ENCODE measurements around the gene MYO9A. TPM values are rescaled to one million over a fixed set of nuclear protein-coding genes. Genes with fewer than 3 reads are reported as not detected.

The MYO9A gene
- total and polyA plus RNA-seq, 10 of the 15 experiments (the other 5 are each of a cell fraction or from before 2014, with no cell fraction given) = 3.3 to 25.3 (median 12.2) TPM

GRCh38 chr15:71975816-71976150 lies 142.2 kb downstream of the MYO9A start (continued):
- no peak for TF ChIP-seq PAX5 (IDR thresholded peaks at IDR 0.05; ENCODE audit: borderline replicate concordance, low read depth, low read length)
- no peak for TF ChIP-seq CBX3 (IDR thresholded peaks at IDR 0.05; ENCODE audit: borderline replicate concordance, low read depth)
- TF ChIP-seq HSF1 (IDR thresholded peaks at IDR 0.05; ENCODE audit: low read depth, low read length) = no peak
- no peak for TF ChIP-seq STAT1 (conservative IDR thresholded peaks at IDR 0.05)
- no peak for TF ChIP-seq IRF4 (IDR thresholded peaks at IDR 0.05; ENCODE audit: low read depth, low read length)
- no peak for TF ChIP-seq SMARCA5 (IDR thresholded peaks at IDR 0.05)

GRCh38 chr15:71974211-71974610 lies 143.7 kb downstream of the MYO9A start:
- no peaks in the 10 kb centered on the region for H3K9me3 ChIP-seq (replicated peaks; ENCODE audit: control insufficient read depth, insufficient read depth, low read length)
- H3K4me1 ChIP-seq (ENCODE audit: control insufficient read depth, insufficient read depth, low read length) = no peaks in the 10 kb centered on the region
- H3K27me3 ChIP-seq (replicated peaks in 1 of 2; ENCODE audit: control insufficient read depth in 2 of 2, insufficient read depth in 2 of 2, low read length in 1 of 2) = no peaks in the 10 kb centered on the region
- POLR2A ChIA-PET = no interaction called here
- no peaks in the 10 kb centered on the region for H3K79me2 ChIP-seq (ENCODE audit: control insufficient read depth, insufficient read depth, low read length)
- no peak for DNase-seq (ENCODE audit: low read depth, low spot score)
- BruUV-seq (replicated peaks) = no TSS peak
- SMC1A ChIA-PET (ENCODE audit: uncharacterized antibody, unreplicated experiment) = no interaction called here
- H4K20me1 ChIP-seq (ENCODE audit: control insufficient read depth, insufficient read depth) = no peaks in the 10 kb centered on the region
- H3K4me2 ChIP-seq (ENCODE audit: control insufficient read depth, insufficient read depth) = no peak overlapping the region
- H2AFZ ChIP-seq (ENCODE audit: control insufficient read depth, low read depth, low read length) = no peak overlapping the region
- H3K4me3 ChIP-seq = no peak overlapping the region
- no peaks in the 10 kb centered on the region; a peak in 1 of 4 replicates for H3K36me3 ChIP-seq (ENCODE audit: control insufficient read depth in 2 of 2, insufficient read depth in 2 of 2, low read length in 1 of 2)
- no peak for ATAC-seq
- intact Hi-C loops (cut with micrococcal nuclease; ENCODE audit: unreplicated experiment) (no loop called here), in situ Hi-C loops (cut with MboI) (no loop called here)
- RAD21 ChIA-PET (ENCODE audit: unreplicated experiment) = no interaction called here
- H3K27ac ChIP-seq (ENCODE audit: control insufficient read depth, insufficient read depth) = no peak overlapping the region
- FAIRE-seq = no peak
- CTCF ChIA-PET = interaction anchor here (0.5 kb wide), 1 partner anchor 58 kb away, joined by 3 read pairs; no protein-coding TSS in a partner anchor
- WGBS (ENCODE audit: insufficient coverage, insufficient replicate concordance, low lambda C conversion rate, missing lambda C conversion rate) = 93% methylated on average over 3 of the region's 3 CpGs
- no peak overlapping the region for H3K9ac ChIP-seq (ENCODE audit: control insufficient read depth, insufficient read depth, low read length)
- TF ChIP-seq SMAD1 (IDR thresholded peaks at IDR 0.05; ENCODE audit: low read depth, partially characterized antibody) (no peak), SUPT20H (IDR thresholded peaks at IDR 0.05; ENCODE audit: borderline replicate concordance, control insufficient read depth, low read depth, low read length) (no peak), MTA3 (IDR thresholded peaks at IDR 0.05; ENCODE audit: borderline replicate concordance, low read length) (no peak), ZBTB33 (IDR thresholded peaks at IDR 0.05) (no peak), GATAD2B (conservative IDR thresholded peaks at IDR 0.05; ENCODE audit: low read depth) (no peak), RELA (IDR thresholded peaks at IDR 0.05; ENCODE audit: borderline replicate concordance, partially characterized antibody) (no peak), RELB (IDR thresholded peaks at IDR 0.05; ENCODE audit: low read depth) (no peak), KDM1A (IDR thresholded peaks at IDR 0.05; ENCODE audit: borderline replicate concordance) (no peak), SREBF2 (IDR thresholded peaks at IDR 0.05; ENCODE audit: low read length) (no peak), NRF1 (conservative IDR thresholded peaks at IDR 0.05; ENCODE audit: low read depth, low read length) (no peak), RUNX3 (IDR thresholded peaks at IDR 0.05; ENCODE audit: low read length) (no peak), USF2 (IDR thresholded peaks at IDR 0.05; ENCODE audit: borderline replicate concordance, low read depth, low read length) (no peak), NFXL1 (IDR thresholded peaks at IDR 0.05; ENCODE audit: borderline replicate concordance) (no peak), CREB1 (IDR thresholded peaks at IDR 0.05; ENCODE audit: low read depth) (no peak), TCF3 (IDR thresholded peaks at IDR 0.05; ENCODE audit: borderline replicate concordance, insufficient read depth, low read depth, low read length) (no peak)

Data from GM12878 (cell line).